Osteocyte (in vitro differentiated cells): ENCODE results near the gene HIP1. TPM values are rescaled to one million over a fixed set of nuclear protein-coding genes. Genes with fewer than 3 reads are reported as not detected.
"Not testable (repeated sequence)": the region's sequence is repeated elsewhere in the genome, so short reads cannot be mapped to it uniquely, and the experiment has no call there.

Experiments used
- DNase-seq: peaks from one replicate; pipeline ENCODE4 v3.0.0; 2021; ENCODE audit warnings: mixed read lengths; ENCODE audit not compliant: unreplicated experiment; ENCODE audit errors: extremely low spot score
- H3K27ac Mint-ChIP-seq: one replicate; pipeline ENCODE4 v1.8.0; 2021; ENCODE audit warnings: mild to moderate bottlenecking, mixed read lengths; ENCODE audit not compliant: unreplicated experiment
- H3K27me3 Mint-ChIP-seq: one replicate; pipeline ENCODE4 v1.8.0; 2021; ENCODE audit warnings: mixed read lengths; ENCODE audit not compliant: unreplicated experiment
- H3K36me3 Mint-ChIP-seq: one replicate; pipeline ENCODE4 v1.8.0; 2021; ENCODE audit warnings: mixed read lengths; ENCODE audit not compliant: unreplicated experiment
- H3K4me1 Mint-ChIP-seq: one replicate; pipeline ENCODE4 v1.8.0; 2021; ENCODE audit warnings: mixed read lengths; ENCODE audit not compliant: unreplicated experiment
- H3K4me3 Mint-ChIP-seq: one replicate; pipeline ENCODE4 v1.8.0; 2021; ENCODE audit warnings: mild to moderate bottlenecking, moderate library complexity, mixed read lengths; ENCODE audit not compliant: unreplicated experiment
- H3K9me3 Mint-ChIP-seq: one replicate; pipeline ENCODE4 v1.8.0; 2021; ENCODE audit warnings: mixed read lengths; ENCODE audit not compliant: unreplicated experiment
- total RNA-seq: library from RNA; stranded (reverse); gene quantifications from 2 replicates; pipeline ENCODE4 v1.2.1, GENCODE V29; 2021
- TF ChIP-seq, protein P1 (sequence below): fragments of 200-600 bp; sonication (generic); IDR thresholded peaks from 2 replicates; pipeline ENCODE4 v1.5.0; 2021; ENCODE audit warnings: antibody characterized with exemption, mild to moderate bottlenecking, moderate library complexity

Gene HIP1
- total RNA-seq, 1 donor from 2014 or later = 55.3 TPM

GRCh38 chr7:75614401-75614800 lies 124.3 kb downstream of the HIP1 start:
- no peaks in the 10 kb centered on the region for H3K36me3 Mint-ChIP-seq
- no peaks in the 10 kb centered on the region for H3K27me3 Mint-ChIP-seq
- H3K4me1 Mint-ChIP-seq = peaks cover 8% of the 10 kb centered on the region
- H3K9me3 Mint-ChIP-seq = no peaks in the 10 kb centered on the region
- DNase-seq = no peak
- H3K4me3 Mint-ChIP-seq = no peak overlapping the region
- no peak overlapping the region for H3K27ac Mint-ChIP-seq
- TF ChIP-seq, protein P1, sequence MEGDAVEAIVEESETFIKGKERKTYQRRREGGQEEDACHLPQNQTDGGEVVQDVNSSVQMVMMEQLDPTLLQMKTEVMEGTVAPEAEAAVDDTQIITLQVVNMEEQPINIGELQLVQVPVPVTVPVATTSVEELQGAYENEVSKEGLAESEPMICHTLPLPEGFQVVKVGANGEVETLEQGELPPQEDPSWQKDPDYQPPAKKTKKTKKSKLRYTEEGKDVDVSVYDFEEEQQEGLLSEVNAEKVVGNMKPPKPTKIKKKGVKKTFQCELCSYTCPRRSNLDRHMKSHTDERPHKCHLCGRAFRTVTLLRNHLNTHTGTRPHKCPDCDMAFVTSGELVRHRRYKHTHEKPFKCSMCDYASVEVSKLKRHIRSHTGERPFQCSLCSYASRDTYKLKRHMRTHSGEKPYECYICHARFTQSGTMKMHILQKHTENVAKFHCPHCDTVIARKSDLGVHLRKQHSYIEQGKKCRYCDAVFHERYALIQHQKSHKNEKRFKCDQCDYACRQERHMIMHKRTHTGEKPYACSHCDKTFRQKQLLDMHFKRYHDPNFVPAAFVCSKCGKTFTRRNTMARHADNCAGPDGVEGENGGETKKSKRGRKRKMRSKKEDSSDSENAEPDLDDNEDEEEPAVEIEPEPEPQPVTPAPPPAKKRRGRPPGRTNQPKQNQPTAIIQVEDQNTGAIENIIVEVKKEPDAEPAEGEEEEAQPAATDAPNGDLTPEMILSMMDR = no peak

DNA sequence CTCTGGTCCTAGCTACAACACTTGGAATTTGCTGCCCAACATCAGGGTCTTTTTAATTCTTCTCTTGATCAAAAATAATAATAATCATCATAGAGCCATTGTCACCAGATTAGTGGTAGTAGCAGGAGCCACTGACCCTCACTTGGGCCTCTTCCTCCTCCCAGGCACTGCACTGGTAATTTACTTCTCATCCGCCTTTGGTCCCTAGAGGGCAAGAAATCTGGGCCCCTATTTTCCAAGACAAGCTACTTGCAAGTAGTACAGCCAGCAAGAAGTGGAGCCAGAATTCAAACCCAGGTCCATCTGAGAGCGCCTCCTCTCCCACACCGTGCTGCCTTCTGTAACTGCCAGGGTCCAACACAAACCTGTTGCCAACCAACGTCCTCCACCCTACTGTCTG lies 125.4 kb downstream of the HIP1 start:
- Mint-ChIP-seq H3K27ac (no peak overlapping the region), H3K27me3 (no peaks in the 10 kb centered on the region), H3K4me3 (no peak overlapping the region), H3K36me3 (no peaks in the 10 kb centered on the region), H3K4me1 (peaks cover 10% of the 10 kb centered on the region), H3K9me3 (no peaks in the 10 kb centered on the region)
- TF ChIP-seq, protein P1 = no peak
- no peak for DNase-seq

DNA sequence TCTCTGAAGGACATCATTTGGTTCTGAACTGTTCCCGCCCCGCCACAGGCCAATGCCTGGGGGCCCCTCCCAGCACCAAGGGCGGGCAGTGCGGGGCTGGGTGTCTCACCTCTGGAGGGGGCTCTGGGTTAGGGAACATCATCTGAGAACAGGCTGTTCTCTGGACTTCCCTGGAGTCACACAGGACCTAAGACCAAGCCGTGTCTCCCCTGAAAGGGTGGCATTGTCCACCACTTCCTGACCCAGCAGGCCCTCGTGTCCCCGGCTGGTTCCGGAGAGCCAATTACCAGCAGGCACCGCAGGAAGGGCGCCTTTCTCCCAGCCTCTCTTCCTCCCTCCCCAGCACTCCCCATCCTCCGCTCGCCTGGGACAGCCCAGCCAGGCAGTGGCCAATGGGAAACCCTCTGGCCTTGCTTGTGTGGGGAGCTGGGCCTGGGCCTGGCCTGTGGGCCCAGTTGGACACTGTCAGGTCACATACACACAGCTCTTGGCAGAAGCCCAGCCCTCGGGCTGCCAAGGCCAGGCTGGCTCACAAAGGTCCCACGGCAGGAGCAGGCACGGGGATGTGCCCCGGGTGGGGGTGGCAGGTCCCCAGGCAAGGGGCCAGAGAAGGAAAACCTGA lies 127.1 kb downstream of the HIP1 start:
- TF ChIP-seq, protein P1 = no peak
- H3K4me1 Mint-ChIP-seq = peaks cover 12% of the 10 kb centered on the region
- DNase-seq = no peak
- no peaks in the 10 kb centered on the region for H3K27me3 Mint-ChIP-seq
- no peak overlapping the region for H3K4me3 Mint-ChIP-seq
- no peaks in the 10 kb centered on the region for H3K9me3 Mint-ChIP-seq
- peak overlapping the region; percentile 62 for H3K27ac Mint-ChIP-seq
- H3K36me3 Mint-ChIP-seq = no peaks in the 10 kb centered on the region

GRCh38 chr7:75609416-75609815 lies 129.3 kb downstream of the HIP1 start:
- H3K27me3 Mint-ChIP-seq, H3K36me3 Mint-ChIP-seq, H3K27ac Mint-ChIP-seq, H3K9me3 Mint-ChIP-seq, DNase-seq, H3K4me3 Mint-ChIP-seq: not testable (repeated sequence)
- peaks cover 12% of the 10 kb centered on the region for H3K4me1 Mint-ChIP-seq

- no peaks in the 10 kb centered on the region for H3K27me3 Mint-ChIP-seq
- no peaks in the 10 kb centered on the region for H3K9me3 Mint-ChIP-seq
- peak overlapping the region; percentile 28 for H3K27ac Mint-ChIP-seq
- peaks cover 2% of the 10 kb centered on the region for H3K36me3 Mint-ChIP-seq
- DNase-seq = no peak
- peaks cover 12% of the 10 kb centered on the region for H3K4me1 Mint-ChIP-seq
- TF ChIP-seq, protein P1 = no peak
- no peak overlapping the region for H3K4me3 Mint-ChIP-seq
These were observed 130.2 kb downstream of the HIP1 start for GRCh38 chr7:75608451-75609122.
